GM21381 (cell line): ENCODE data around the gene FOXP1.
A peak's percentile ranks its signal among the peaks of the same experiment; 100 is the strongest.

Experiments used
- ATAC-seq: cut with Tn5 transposase; IDR thresholded peaks from one replicate; pipeline ENCODE4 v1.9.1; 2021; ENCODE audit warnings: mild to moderate bottlenecking, moderate library complexity; ENCODE audit not compliant: unreplicated experiment

The FOXP1 gene

GRCh38 chr3:71406972-71407810 is 176.3 kb downstream of the FOXP1 start:
- no peak for ATAC-seq

GRCh38 chr3:71402911-71403310 is 180.6 kb downstream of the FOXP1 start:
- ATAC-seq: no peak

GRCh38 chr3:71402280-71402679 is 181.2 kb downstream of the FOXP1 start:
- no peak for ATAC-seq

- no peak for ATAC-seq
Measured at GRCh38 chr3:71401695-71402231, 181.8 kb downstream of the FOXP1 start.

GRCh38 chr3:71400986-71401451 is 182.5 kb downstream of the FOXP1 start:
- ATAC-seq: no peak

- ATAC-seq: no peak
Measured at GRCh38 chr3:71399478-71399877, 184.1 kb downstream of the FOXP1 start.

GRCh38 chr3:71398157-71398836 is 185.2 kb downstream of the FOXP1 start:
- no peak for ATAC-seq

- ATAC-seq: no peak
Measured at GRCh38 chr3:71397726-71398125, 185.8 kb downstream of the FOXP1 start.

GRCh38 chr3:71397046-71397445 is 186.5 kb downstream of the FOXP1 start:
- no peak for ATAC-seq

GRCh38 chr3:71395927-71396695 is 187.4 kb downstream of the FOXP1 start:
- no peak for ATAC-seq

- no peak for ATAC-seq
Measured at GRCh38 chr3:71395470-71395869, 188.1 kb downstream of the FOXP1 start.

- ATAC-seq: no peak
Measured at GRCh38 chr3:71393745-71394144, 189.8 kb downstream of the FOXP1 start.

GRCh38 chr3:71393093-71393492 is 190.4 kb downstream of the FOXP1 start:
- peak; percentile 39 for ATAC-seq

GRCh38 chr3:71392251-71392650 is 191.3 kb downstream of the FOXP1 start:
- peak; percentile 66 for ATAC-seq

- ATAC-seq: no peak
Measured at GRCh38 chr3:71391361-71391760, 192.2 kb downstream of the FOXP1 start.

- ATAC-seq: no peak
Measured at GRCh38 chr3:71389911-71390573, 193.5 kb downstream of the FOXP1 start.

GRCh38 chr3:71389191-71389590 is 194.3 kb downstream of the FOXP1 start:
- no peak for ATAC-seq

GRCh38 chr3:71388535-71389120 is 194.9 kb downstream of the FOXP1 start:
- no peak for ATAC-seq

- no peak for ATAC-seq
Measured at GRCh38 chr3:71387586-71387985, 195.9 kb downstream of the FOXP1 start.
